DMS153 treated with DMSO at 0.1 percent for 48 hours (cell line): ENCODE results near the gene ANKS3.

Experiments
- DNase-seq: peaks from one replicate; lab custom pipeline; 2025; ENCODE audit not compliant: unreplicated experiment; lab: John Stamatoyannopoulos, UW

ANKS3 gene

DNA sequence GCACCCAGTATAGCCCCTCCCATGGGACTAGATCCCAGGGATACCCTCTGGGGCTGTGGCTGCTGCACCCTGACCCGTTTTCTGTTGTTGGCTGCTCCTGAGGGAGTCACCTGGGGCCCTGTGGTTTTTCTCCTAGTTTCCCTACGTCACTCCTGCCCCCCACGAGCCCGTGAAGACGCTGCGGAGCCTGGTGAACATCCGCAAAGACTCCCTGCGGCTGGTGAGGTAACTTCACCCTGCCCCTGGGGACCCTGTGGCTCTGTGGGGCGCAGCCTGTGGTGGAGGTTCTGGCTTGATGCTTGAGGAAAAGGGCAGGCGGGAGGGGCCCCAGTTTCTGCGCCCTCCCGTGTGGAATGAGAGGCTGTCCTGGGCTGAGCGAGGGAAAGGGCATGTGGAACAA, 82.2 kb downstream of the ANKS3 start:
- no peak for DNase-seq

DNA sequence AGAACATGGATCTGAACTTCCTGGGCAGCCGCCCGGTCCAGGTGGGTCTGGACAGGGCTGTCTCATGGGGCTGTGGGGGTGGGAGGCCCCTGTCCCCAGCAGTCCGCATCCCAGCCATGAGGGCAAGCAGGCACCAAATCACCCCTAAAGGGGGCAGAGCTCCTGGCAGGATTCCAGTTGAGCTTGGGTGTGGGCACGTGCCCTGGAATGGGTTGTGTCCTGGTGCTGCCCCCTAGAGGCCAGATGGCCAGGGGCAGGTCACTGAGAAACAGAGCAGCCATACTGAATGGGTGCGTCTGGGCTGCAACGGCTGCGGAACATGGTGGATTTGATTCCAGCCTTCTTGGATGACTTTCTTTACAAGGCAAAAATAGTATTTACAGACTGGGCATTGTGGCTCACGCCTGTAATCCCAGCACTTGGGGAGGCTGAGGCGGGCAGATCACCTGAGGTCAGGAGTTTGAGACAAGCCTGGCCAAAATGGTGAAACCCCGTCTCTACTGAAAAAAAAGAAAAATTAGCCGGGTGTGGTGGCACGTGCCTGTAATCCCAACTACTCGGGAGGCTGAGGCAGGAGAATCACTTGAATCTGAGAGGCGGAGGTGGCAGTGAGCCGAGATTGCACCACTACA, 83.5 kb downstream of the ANKS3 start:
- DNase-seq: peak; percentile 12

DNA sequence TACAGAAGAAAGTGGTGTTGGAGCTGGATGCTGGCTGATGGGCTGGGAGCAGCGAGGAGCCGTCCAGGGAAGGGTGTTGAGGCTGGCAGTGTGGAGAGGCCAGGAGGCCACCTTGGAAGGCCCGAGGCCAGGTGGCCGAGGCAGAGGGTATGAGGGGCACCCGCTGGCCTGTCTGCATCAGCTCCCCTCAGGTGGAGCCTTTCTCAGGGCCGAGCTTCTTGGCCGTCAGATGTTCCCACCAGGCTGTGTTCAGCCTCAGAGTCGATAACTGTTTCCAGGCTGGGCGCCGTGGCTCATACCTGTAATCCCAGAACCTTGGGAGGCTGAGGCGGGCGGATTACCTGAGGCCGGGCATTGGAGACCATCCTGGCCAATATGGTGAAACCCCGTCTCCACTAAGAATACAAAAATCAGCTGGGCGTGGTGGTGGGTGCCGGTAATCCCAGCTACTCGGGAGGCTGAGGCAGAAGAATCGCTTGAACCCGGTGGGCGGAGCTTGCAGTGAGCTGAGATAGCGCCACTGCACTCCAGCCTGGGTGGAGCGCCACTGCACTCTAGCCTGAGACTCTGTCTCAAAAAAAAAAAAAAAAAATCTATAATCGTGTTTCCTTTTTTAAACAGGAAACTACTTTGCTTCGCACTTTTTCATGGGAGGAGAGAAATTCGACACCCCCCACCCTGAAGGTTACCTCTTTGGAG, 84.2 kb downstream of the ANKS3 start:
- no peak for DNase-seq

DNA sequence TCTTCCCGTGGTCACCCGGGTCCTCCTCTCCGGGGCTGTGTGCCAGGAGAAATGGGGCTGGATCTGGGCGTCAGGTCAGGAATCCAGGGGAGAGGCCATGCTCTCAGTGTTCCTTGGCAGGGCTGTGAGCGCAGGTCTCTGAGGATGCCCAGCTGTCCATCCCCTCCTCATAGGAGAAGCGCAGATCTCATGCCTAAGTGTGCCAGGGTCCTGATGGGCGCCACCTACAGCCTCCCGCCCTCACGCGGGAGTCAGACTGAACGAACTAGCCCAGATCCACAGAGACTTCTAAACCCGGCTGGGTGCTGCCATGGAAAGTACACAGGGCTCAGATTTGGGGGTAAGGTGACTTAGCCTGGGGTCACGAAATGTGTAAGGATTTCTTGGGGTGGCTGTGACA, 85.2 kb downstream of the ANKS3 start:
- DNase-seq: no peak

DNA sequence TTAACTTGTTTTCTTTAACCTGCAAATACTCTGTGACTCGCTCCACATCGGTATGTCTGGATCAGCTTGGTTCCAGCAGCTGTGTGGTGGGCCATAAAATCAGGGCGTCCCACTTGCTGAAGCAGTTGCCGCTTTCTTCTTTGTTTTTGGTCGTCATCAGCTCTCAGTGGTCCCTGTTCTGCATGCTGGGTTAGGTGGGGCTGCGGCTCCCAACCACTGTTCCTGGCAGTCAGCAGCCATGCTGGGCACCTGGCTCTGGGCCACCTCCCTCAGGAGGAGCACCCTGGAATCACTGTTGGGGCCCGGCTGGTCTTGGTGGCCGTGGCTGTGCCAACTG, 86.5 kb downstream of the ANKS3 start:
- no peak for DNase-seq

DNA sequence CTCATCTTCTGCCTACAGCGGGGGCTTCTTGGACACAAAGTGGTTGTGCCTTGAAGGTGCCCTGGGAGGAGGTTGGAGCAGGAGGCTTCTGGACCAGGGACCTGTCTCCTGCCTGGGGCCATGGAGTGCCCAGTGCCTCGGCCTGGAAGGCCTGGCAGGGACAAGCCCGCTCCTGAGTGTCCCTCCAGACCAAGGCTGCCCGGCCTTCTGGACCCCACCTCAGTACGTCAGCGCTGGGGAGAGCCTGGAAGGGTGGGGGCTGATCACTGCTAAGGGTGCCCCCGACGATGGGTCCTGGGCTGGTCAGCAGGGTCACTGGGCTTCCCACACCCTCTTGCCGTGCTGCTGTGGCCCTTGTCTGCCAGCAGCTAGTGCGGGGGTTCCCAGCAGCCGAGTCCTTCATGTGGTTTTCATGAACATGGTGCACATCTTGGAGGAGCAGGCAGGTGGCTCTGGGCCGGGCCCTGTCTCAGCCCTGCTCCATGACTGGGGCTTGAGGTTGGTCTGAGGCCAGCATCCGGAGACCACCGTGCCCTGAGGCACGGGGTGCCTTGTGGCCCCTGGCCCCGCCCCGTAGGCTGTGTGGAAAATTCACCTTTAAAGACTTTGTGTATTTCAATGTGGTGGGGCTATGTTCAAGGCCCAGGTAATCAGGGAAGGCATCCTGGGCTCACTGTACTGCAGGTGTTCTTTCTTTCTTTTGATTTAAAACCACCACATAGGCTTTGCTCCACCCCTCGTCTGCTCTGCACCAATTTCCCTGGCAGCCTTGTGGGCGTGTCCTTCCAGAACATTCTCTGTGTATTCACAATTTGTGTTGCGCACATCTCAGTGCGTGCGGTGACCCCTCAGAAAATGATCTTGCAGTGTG, 87.1 kb downstream of the ANKS3 start:
- DNase-seq: no peak
